ENCODE measurements around the gene ABI1.

The ABI1 gene

GRCh38 chr10:26835025-26835424, 25.7 kb downstream of the ABI1 start:
- in situ Hi-C loops (cut with HindIII; ENCODE audit: low sequenced_read_pairs): no loop called here
- no peak overlapping the region for H3K4me3 ChIP-seq (ENCODE audit: low read depth, low read length)
- no peak for DNase-seq (ENCODE audit: low read depth)
- no peak for TF ChIP-seq CTCF (IDR thresholded peaks at IDR 0.05; ENCODE audit: low read depth, low read length, missing control alignments)

GRCh38 chr10:26832960-26833359, 27.8 kb downstream of the ABI1 start:
- in situ Hi-C loops (cut with HindIII; ENCODE audit: low sequenced_read_pairs): no loop called here
- TF ChIP-seq CTCF (IDR thresholded peaks at IDR 0.05; ENCODE audit: low read depth, low read length, missing control alignments): no peak
- no peak for DNase-seq (ENCODE audit: low read depth)
- H3K4me3 ChIP-seq (ENCODE audit: low read depth, low read length): no peak overlapping the region

GRCh38 chr10:26831936-26832335, 28.8 kb downstream of the ABI1 start:
- TF ChIP-seq CTCF (IDR thresholded peaks at IDR 0.05; ENCODE audit: low read depth, low read length, missing control alignments): no peak
- in situ Hi-C loops (cut with HindIII; ENCODE audit: low sequenced_read_pairs): no loop called here
- DNase-seq (ENCODE audit: low read depth): no peak
- no peak overlapping the region for H3K4me3 ChIP-seq (ENCODE audit: low read depth, low read length)

GRCh38 chr10:26829810-26830515, 30.8 kb downstream of the ABI1 start:
- H3K4me3 ChIP-seq (ENCODE audit: low read depth, low read length): no peak overlapping the region
- no peak for TF ChIP-seq CTCF (IDR thresholded peaks at IDR 0.05; ENCODE audit: low read depth, low read length, missing control alignments)
- no peak for DNase-seq (ENCODE audit: low read depth)
- in situ Hi-C loops (cut with HindIII; ENCODE audit: low sequenced_read_pairs): no loop called here

- in situ Hi-C loops (cut with HindIII; ENCODE audit: low sequenced_read_pairs): no loop called here
- TF ChIP-seq CTCF (IDR thresholded peaks at IDR 0.05; ENCODE audit: low read depth, low read length, missing control alignments): no peak
- no peak overlapping the region for H3K4me3 ChIP-seq (ENCODE audit: low read depth, low read length)
- no peak for DNase-seq (ENCODE audit: low read depth)
Observed at GRCh38 chr10:26824015-26824690, 36.6 kb downstream of the ABI1 start.

- DNase-seq (ENCODE audit: low read depth): peak; percentile 57
- no peak overlapping the region for H3K4me3 ChIP-seq (ENCODE audit: low read depth, low read length)
- in situ Hi-C loops (cut with HindIII; ENCODE audit: low sequenced_read_pairs): no loop called here
- TF ChIP-seq CTCF (IDR thresholded peaks at IDR 0.05; ENCODE audit: low read depth, low read length, missing control alignments): no peak
Observed at GRCh38 chr10:26821699-26822570, 38.8 kb downstream of the ABI1 start.

All from astrocyte of the cerebellum (primary cell).